Cardiac muscle cell (in vitro differentiated cells and primary cell): ENCODE measurements around the gene MCHR1. TPM values are rescaled to one million over a fixed set of nuclear protein-coding genes. Genes with fewer than 3 reads are reported as not detected.
"Not testable (repeated sequence)": the region's sequence is repeated elsewhere in the genome, so short reads cannot be mapped to it uniquely, and the experiment has no call there.

Experiments used
- DNase-seq, 2 donors: peaks; one replicate each; pipeline versions ENCODE4 v3.0.0 to v3.0.0-alpha.2; 2010 to 2017; ENCODE audit warnings: low read depth in 1 of 2, low spot score in 1 of 2
- H3K27ac ChIP-seq: fragments of 200-600 bp; sonication (generic); 2 replicates; pipeline ENCODE4 v1.5.1; 2016
- H3K27me3 ChIP-seq: fragments of 200-600 bp; sonication (generic); 2 replicates; pipeline ENCODE4 v1.6.0; 2016; ENCODE audit warnings: control low read depth
- H3K36me3 ChIP-seq: fragments of 200-600 bp; sonication (generic); 2 replicates; pipeline ENCODE4 v1.5.1; 2016; ENCODE audit warnings: control low read depth
- H3K4me1 ChIP-seq: fragments of 200-600 bp; sonication (generic); 2 replicates; pipeline ENCODE4 v1.8.1; 2017; ENCODE audit warnings: low read depth, mild to moderate bottlenecking, mixed run types
- H3K4me3 ChIP-seq: fragments of 200-600 bp; sonication (generic); 2 replicates; pipeline ENCODE4 v1.5.1; 2016; ENCODE audit warnings: mild to moderate bottlenecking
- H3K9me3 ChIP-seq: fragments of 200-600 bp; sonication (generic); 2 replicates; pipeline ENCODE4 v1.5.1; 2017; ENCODE audit warnings: low read depth, mild to moderate bottlenecking, control low read depth
- polyA plus RNA-seq: library from polyadenylated mRNA; unstranded; fragments of >200 nt; fragmentation: Nextera tagmentation; extraction: Ambion mirVana; gene quantifications from 2 replicates; pipeline ENCODE4 v1.2.1, GENCODE V29; 2016
- total RNA-seq: library from RNA; depleted of rRNA; stranded (reverse); fragments of >200 nt; gene quantifications from 2 replicates; pipeline ENCODE4 v1.2.3, GENCODE V29; 2016
- TF ChIP-seq, protein P1 (sequence below): IDR thresholded peaks from 2 replicates; pipeline ENCODE4 v1.5.1; 2012; ENCODE audit warnings: low read depth, mild to moderate bottlenecking, low read length

The MCHR1 gene
- total and polyA plus RNA-seq, 2 experiments from 2014 or later: 0.12 to 0.59 TPM

DNA sequence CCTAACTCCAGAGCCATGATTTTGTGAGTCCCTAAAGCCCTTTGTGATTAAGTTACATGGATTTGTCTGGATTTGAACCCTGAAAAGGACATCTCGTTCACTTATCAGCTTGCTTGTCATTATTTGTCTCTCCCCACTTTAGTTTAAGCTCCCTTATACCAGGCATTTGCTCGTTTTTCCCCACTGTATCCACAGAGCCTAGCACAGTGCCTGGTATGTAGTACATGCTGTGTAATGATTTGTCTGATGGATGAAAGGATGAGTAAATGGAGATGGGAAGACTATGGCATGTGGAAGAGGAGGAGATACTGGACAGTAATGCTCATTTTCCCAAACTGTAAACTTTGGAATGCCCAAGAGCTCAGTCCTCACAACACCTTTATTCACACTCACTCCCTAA lies 9.2 kb upstream of the MCHR1 start:
- Histone ChIP-seq H3K27ac (no peak overlapping the region), H3K9me3 (no peaks in the 10 kb centered on the region), H3K36me3 (no peaks in the 10 kb centered on the region), H3K4me1 (no peaks in the 10 kb centered on the region), H3K4me3 (no peak overlapping the region), H3K27me3 (no peaks in the 10 kb centered on the region)
- TF ChIP-seq, protein P1, sequence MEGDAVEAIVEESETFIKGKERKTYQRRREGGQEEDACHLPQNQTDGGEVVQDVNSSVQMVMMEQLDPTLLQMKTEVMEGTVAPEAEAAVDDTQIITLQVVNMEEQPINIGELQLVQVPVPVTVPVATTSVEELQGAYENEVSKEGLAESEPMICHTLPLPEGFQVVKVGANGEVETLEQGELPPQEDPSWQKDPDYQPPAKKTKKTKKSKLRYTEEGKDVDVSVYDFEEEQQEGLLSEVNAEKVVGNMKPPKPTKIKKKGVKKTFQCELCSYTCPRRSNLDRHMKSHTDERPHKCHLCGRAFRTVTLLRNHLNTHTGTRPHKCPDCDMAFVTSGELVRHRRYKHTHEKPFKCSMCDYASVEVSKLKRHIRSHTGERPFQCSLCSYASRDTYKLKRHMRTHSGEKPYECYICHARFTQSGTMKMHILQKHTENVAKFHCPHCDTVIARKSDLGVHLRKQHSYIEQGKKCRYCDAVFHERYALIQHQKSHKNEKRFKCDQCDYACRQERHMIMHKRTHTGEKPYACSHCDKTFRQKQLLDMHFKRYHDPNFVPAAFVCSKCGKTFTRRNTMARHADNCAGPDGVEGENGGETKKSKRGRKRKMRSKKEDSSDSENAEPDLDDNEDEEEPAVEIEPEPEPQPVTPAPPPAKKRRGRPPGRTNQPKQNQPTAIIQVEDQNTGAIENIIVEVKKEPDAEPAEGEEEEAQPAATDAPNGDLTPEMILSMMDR: no peak
- no peak for DNase-seq

DNA sequence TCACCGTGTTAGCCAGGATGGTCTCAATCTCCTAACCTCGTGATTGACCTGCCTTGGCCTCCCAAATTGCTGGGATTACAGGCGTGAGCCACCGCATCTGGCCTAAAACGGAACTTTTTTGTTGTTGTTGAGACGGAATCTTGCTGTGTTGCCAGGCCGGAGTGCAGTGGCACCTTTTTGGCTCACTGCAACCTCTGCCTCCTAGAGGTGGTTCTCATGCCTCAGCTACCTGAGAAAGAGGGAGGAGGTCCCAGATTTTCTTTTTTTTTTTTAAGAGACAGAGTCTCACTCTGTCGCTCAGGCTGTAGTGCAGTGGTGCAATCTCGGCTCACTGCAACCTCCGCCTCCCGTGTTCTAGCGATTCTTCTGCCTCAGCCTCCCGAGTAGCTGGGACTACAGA lies 7.9 kb upstream of the MCHR1 start:
- Histone ChIP-seq H3K4me3 (no peak overlapping the region), H3K9me3 (no peaks in the 10 kb centered on the region), H3K27ac (no peak overlapping the region), H3K36me3 (no peaks in the 10 kb centered on the region), H3K27me3 (no peaks in the 10 kb centered on the region), H3K4me1 (no peaks in the 10 kb centered on the region)
- no peak for DNase-seq
- TF ChIP-seq, protein P1: no peak

DNA sequence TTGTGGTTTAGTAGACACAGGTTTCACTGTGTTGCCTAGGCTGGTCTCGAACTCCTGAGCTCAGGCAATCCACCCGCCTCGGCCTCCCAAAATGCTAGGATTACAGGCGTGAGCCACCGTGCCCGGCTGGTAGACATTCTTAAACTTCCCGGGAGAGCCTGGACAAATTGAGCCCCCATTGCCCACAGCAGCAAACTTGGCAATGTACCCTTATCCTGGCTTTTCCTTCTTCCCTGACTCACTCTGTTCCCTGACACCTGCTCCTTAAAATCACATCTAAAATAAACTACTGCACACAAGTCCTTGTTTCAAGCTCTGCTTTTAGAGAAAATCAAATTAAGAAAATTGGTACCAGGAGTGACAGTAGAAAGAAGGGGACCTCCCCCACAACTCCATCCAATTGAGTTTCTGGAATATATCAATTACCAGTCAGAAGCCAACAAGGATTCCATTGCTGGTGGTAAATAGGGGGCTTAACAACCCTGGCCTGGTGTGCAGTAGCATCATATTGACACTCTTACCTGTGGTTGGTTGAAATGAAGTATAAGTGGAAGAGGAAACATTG lies 7.4 kb upstream of the MCHR1 start:
- H3K27me3 ChIP-seq: no peaks in the 10 kb centered on the region
- no peak overlapping the region for H3K27ac ChIP-seq
- no peak overlapping the region for H3K4me3 ChIP-seq
- H3K4me1 ChIP-seq: no peaks in the 10 kb centered on the region
- H3K36me3 ChIP-seq: no peaks in the 10 kb centered on the region
- H3K9me3 ChIP-seq: no peaks in the 10 kb centered on the region
- TF ChIP-seq, protein P1: no peak
- no peak for DNase-seq

DNA sequence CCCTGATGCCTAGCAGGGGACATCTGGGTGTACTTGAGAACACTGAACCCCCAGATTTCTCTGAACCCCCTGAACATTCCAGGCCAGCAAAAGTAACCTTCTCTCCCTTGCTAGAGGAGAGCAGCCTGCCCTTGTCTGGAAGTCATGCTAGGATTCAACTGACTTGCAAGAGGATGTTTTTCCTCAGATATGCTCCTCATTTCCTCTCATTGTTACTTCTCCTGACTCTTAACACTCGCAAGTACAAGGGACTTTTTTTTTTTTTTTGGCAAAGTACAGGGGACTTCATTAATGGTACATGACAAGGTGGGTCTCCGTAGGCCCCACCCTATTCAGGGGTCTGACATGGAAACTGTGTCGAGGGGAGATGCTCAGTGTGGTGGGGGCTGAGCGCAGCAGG lies 6.3 kb upstream of the MCHR1 start:
- H3K36me3 ChIP-seq: no peaks in the 10 kb centered on the region
- H3K4me3 ChIP-seq: no peak overlapping the region
- H3K9me3 ChIP-seq: no peaks in the 10 kb centered on the region
- no peak for DNase-seq
- H3K4me1 ChIP-seq: no peaks in the 10 kb centered on the region
- TF ChIP-seq, protein P1: no peak
- H3K27me3 ChIP-seq: no peaks in the 10 kb centered on the region
- H3K27ac ChIP-seq: no peak overlapping the region

DNA sequence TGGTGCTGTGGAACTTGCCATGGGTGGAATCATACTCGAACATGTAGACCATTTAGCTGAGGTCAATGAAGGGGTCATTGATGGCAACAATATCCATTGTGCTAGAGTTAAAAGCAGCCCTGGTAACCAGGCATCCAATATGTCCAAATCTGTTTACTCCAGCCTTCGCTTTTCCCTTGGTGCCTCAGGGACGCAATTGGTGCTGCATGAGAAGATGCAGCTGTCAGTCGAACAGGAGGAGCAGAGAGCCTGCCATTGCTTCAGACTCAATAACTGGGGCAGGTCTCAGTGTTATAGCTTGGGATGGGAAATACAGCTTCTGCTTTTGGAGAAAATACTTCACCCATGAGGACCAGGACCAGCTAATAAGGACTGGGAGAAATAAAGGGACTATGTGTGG lies 5.0 kb upstream of the MCHR1 start:
- H3K4me3 ChIP-seq: no peak overlapping the region
- H3K9me3 ChIP-seq: no peaks in the 10 kb centered on the region
- H3K4me1 ChIP-seq: no peaks in the 10 kb centered on the region
- no peak overlapping the region for H3K27ac ChIP-seq
- no peak for DNase-seq
- no peaks in the 10 kb centered on the region for H3K36me3 ChIP-seq
- TF ChIP-seq, protein P1: no peak
- H3K27me3 ChIP-seq: no peaks in the 10 kb centered on the region

DNA sequence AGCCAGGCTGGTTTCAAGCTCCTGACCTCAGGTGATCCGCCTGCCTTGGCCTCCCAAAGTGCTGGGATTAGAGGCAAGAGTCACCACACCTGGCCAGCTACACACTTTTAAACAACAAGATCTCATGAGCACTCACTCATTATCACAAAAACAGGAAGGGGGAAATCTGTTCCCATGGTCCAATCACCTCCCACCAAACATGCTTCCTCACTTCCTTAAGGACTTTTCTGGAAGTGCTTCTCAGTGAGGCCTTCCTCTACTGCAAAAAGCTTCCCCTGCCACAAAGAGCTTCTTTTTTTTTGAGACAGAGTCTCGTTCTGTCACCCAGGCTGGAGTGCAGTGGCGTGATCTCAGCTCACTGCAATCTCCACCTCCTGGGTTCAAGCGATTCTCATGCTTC lies 3.1 kb upstream of the MCHR1 start:
- H3K27ac ChIP-seq, H3K27me3 ChIP-seq, DNase-seq, H3K4me3 ChIP-seq, H3K4me1 ChIP-seq, H3K9me3 ChIP-seq, H3K36me3 ChIP-seq: not testable (repeated sequence)
